HCT116 (cell line): ENCODE results near the gene SH3TC1. TPM values are rescaled to one million over a fixed set of nuclear protein-coding genes. Genes with fewer than 3 reads are reported as not detected.

ENCODE experiments used
- ATAC-seq: fragments of 200-7000 bp; cut with Tn5 transposase; 2 replicates; pipeline ENCODE4 v1.9.1; 2020; ENCODE audit warnings: mild to moderate bottlenecking, moderate library complexity
- BruUV-seq: library from RNA; stranded (reverse); fragments of 400-500 nt; replicated peaks from 2 replicates; lab custom pipeline; 2021; lab: Mats Ljungman, UMichigan
- CTCF ChIA-PET: fragments of 300-600 bp; sonication (Branson Sonifier 250); formaldehyde crosslinking; loops from one replicate; lab custom pipeline; 2021; ENCODE audit warnings: antibody characterized with exemption; lab: Charles Lee
- POLR2A ChIA-PET: fragments of 300-600, 350-600 bp; sonication (Branson Sonifier 250); formaldehyde crosslinking; loops from one replicate; lab custom pipeline; 2021; ENCODE audit warnings: antibody characterized with exemption; lab: Charles Lee
- RAD21 ChIA-PET, 2 experiments: fragments of 300-600 bp; sonication (Branson Sonifier 250); formaldehyde crosslinking; loops; one replicate each; lab custom pipeline; 2023; ENCODE audit warnings: low total read pairs in 2 of 2; ENCODE audit not compliant: uncharacterized antibody in 2 of 2, unreplicated experiment in 2 of 2, low non-redundant PET in 1 of 2; lab: Charles Lee
- DNase-seq: peaks from one replicate; pipeline ENCODE4 v3.0.0-alpha.2; 2010; ENCODE audit warnings: low read depth, low spot score
- H2AFZ ChIP-seq: fragments of 200-600 bp; shearing (Covaris generic), sonication (generic); 2 replicates; pipeline ENCODE4 v1.6.1; 2017; ENCODE audit warnings: low read depth, mixed run types, mixed read lengths, antibody characterized with exemption, low read length; ENCODE audit not compliant: poor library complexity, severe bottlenecking
- H3K27ac ChIP-seq: 2 replicates; pipeline ENCODE4 v1.5.1; 2012; ENCODE audit warnings: low read depth, low read length
- H3K27me3 ChIP-seq: fragments of 200-600 bp; sonication (generic); 2 replicates; pipeline ENCODE4 v1.6.1; 2016; ENCODE audit warnings: mixed run types, low read length, mixed read lengths; ENCODE audit not compliant: insufficient read depth
- H3K36me3 ChIP-seq, 2 experiments: fragments of 200-500 bp in 1 of 2; fragments of 200-600 bp in 1 of 2; sonication (Bioruptor generic) in 1 of 2; sonication (generic) in 1 of 2; 2 replicates each; pipeline versions ENCODE4 v1.5.1 to v1.6.1; 2014 to 2016; ENCODE audit warnings: low read length in 2 of 2, inconsistent platforms in 1 of 2, mixed read lengths in 1 of 2, mixed run types in 1 of 2; ENCODE audit not compliant: insufficient read depth in 2 of 2, control insufficient read depth in 1 of 2
- H3K4me1 ChIP-seq, 2 experiments: fragments of 200-600 bp in 1 of 2; sonication (generic) in 1 of 2; 2 replicates each; pipeline versions ENCODE4 v1.5.1 to v1.6.1; 2012 to 2017; ENCODE audit warnings: low read length in 2 of 2, inconsistent platforms in 1 of 2, mild to moderate bottlenecking in 1 of 2, mixed read lengths in 1 of 2, mixed run types in 1 of 2, moderate library complexity in 1 of 2; ENCODE audit not compliant: insufficient read depth in 2 of 2, control insufficient read depth in 1 of 2
- H3K4me2 ChIP-seq: fragments of 200-600 bp; sonication (generic); 2 replicates; pipeline ENCODE4 v1.6.1; 2017; ENCODE audit warnings: mixed run types, low read length, mixed read lengths
- H3K4me3 ChIP-seq, 2 experiments: fragments of 200-600 bp in 1 of 2; sonication (generic) in 1 of 2; replicated peaks in 1 of 2; 2 replicates each; pipeline ENCODE4 v1.5.1; 2011 to 2016; ENCODE audit warnings: low read length in 2 of 2, control low read depth in 1 of 2, low read depth in 1 of 2, mild to moderate bottlenecking in 1 of 2, mixed read lengths in 1 of 2, mixed run types in 1 of 2
- H3K79me2 ChIP-seq: fragments of 200-600 bp; sonication (generic); 2 replicates; pipeline ENCODE4 v1.6.1; 2017; ENCODE audit warnings: mild to moderate bottlenecking, mixed run types, low read length, moderate library complexity, mixed read lengths; ENCODE audit not compliant: insufficient read depth
- H3K9ac ChIP-seq: fragments of 200-600 bp; sonication (generic); 2 replicates; pipeline ENCODE4 v1.6.1; 2016; ENCODE audit warnings: low read length, mixed read lengths
- H3K9me2 ChIP-seq: fragments of 200-600 bp; sonication (generic), shearing (Covaris generic); 2 replicates; pipeline ENCODE4 v1.6.1; 2017; ENCODE audit warnings: mixed run types, mild to moderate bottlenecking, moderate library complexity; ENCODE audit not compliant: insufficient read depth
- H3K9me3 ChIP-seq, 2 experiments: fragments of 200-500 bp in 1 of 2; fragments of 200-600 bp in 1 of 2; sonication (Bioruptor generic) in 1 of 2; sonication (generic) in 1 of 2; 2 replicates each; pipeline ENCODE4 v1.6.1; 2014 to 2017; ENCODE audit warnings: low read length in 2 of 2, mixed read lengths in 2 of 2, inconsistent platforms in 1 of 2, low read depth in 1 of 2, mild to moderate bottlenecking in 1 of 2, mixed run types in 1 of 2, moderate library complexity in 1 of 2; ENCODE audit not compliant: control insufficient read depth in 1 of 2, insufficient read depth in 1 of 2
- H4K20me1 ChIP-seq: fragments of 200-600 bp; sonication (generic), shearing (Covaris generic); 2 replicates; pipeline ENCODE4 v1.6.1; 2017; ENCODE audit warnings: mixed run types, mild to moderate bottlenecking, moderate library complexity; ENCODE audit not compliant: insufficient read depth
- ATF3 ChIP-seq: IDR thresholded peaks from 2 replicates; pipeline ENCODE4 v1.6.1; 2012
- EZH2 ChIP-seq: fragments of 200-600 bp; sonication (generic); IDR thresholded peaks from 2 replicates; pipeline ENCODE4 v1.6.1; 2017; ENCODE audit warnings: antibody characterized with exemption, mixed run types
- JUND ChIP-seq: IDR thresholded peaks from 2 replicates; pipeline ENCODE4 v1.6.1; 2012
- MAX ChIP-seq: IDR thresholded peaks from 2 replicates; pipeline ENCODE4 v1.6.1; 2012
- POLR2A ChIP-seq: IDR thresholded peaks from 2 replicates; pipeline ENCODE4 v1.7.0; 2011; ENCODE audit warnings: borderline replicate concordance; ENCODE audit not compliant: insufficient read depth, insufficient read length; ENCODE audit errors: extremely low read depth
- RAD21 ChIP-seq: IDR thresholded peaks from 2 replicates; pipeline ENCODE4 v1.6.1; 2012; ENCODE audit warnings: low read depth, mild to moderate bottlenecking
- REST ChIP-seq: IDR thresholded peaks from 2 replicates; pipeline ENCODE4 v1.6.1; 2012; ENCODE audit warnings: low read depth
- intact Hi-C: fragments of 100-400 bp; cut with micrococcal nuclease; formaldehyde crosslinking; loops from 2 replicates; pipeline ENCODE4 v1.10.0; 2022
- total RNA-seq: library from RNA; stranded (reverse); gene quantifications from one replicate; pipeline ENCODE4 v1.2.1, GENCODE V29; 2021; ENCODE audit not compliant: unreplicated experiment
- TF ChIP-seq, protein P1 (sequence below), 3 experiments: fragments of 200-600 bp in 1 of 3; sonication (generic) in 1 of 3; IDR thresholded peaks in 2 of 3; conservative IDR thresholded peaks in 1 of 3; 2 replicates each; pipeline ENCODE4 v1.5.1; 2012 to 2017; ENCODE audit warnings: low read depth in 2 of 3, low read length in 2 of 3, antibody characterized with exemption in 1 of 3, borderline replicate concordance in 1 of 3, control low read depth in 1 of 3, mild to moderate bottlenecking in 1 of 3, mixed read lengths in 1 of 3, mixed run types in 1 of 3, moderate library complexity in 1 of 3; ENCODE audit not compliant: insufficient read depth in 1 of 3

The SH3TC1 gene
- total RNA-seq, 1 experiment from 2014 or later = 12.5 TPM

GRCh38 chr4:8176547-8177399, 22.3 kb upstream of the SH3TC1 start:
- Histone ChIP-seq H3K79me2 (no peaks in the 10 kb centered on the region), H3K4me1 (peaks cover 0 to 18% of the 10 kb centered on the region in 2 experiments; a peak in 1 of 4 replicates), H3K9ac (no peak overlapping the region), H3K27ac (no peak overlapping the region), H3K4me3 (no peak overlapping the region), H3K27me3 (0 out of 2 replicates have a peak, but pooled peaks cover 3% of the 10 kb centered on the region), H3K36me3 (no peaks in the 10 kb centered on the region), H3K4me2 (peak overlapping the region; percentile 17), H3K9me2 (no peaks in the 10 kb centered on the region), H3K9me3 (no peaks in the 10 kb centered on the region), H2AFZ (peak overlapping the region; percentile 39), H4K20me1 (no peaks in the 10 kb centered on the region)
- ChIA-PET POLR2A (interaction anchor here (1.1 to 1.8 kb wide), 2 partner anchors 15 to 18 kb away, joined by 4 to 5 read pairs; partner anchors contain the start of gene ABLIM2), CTCF (interaction anchor here (0.6 to 1.9 kb wide), 19 partner anchors 9 to 234 kb away, joined by 3 to 36 read pairs (median 6); partner anchors contain the start of genes ABLIM2 and SH3TC1), RAD21 (interaction anchor here (0.6 to 1.5 kb wide), 10 partner anchors 10 to 234 kb away, joined by 3 to 8 read pairs (median 3); partner anchors contain the start of gene SH3TC1 (in 2 of the 2))
- intact Hi-C loops = loop anchor here (1.0 to 2.0 kb wide), 3 partner anchors 16 to 226 kb away; no protein-coding TSS in a partner anchor
- peak; percentile 96 for ATAC-seq
- DNase-seq = peak; percentile 19
- BruUV-seq = no TSS peak
- TF ChIP-seq RAD21 (peak; percentile 97), JUND (no peak), MAX (no peak), ATF3 (no peak), EZH2 (no peak), REST (no peak), POLR2A (no peak)
- TF ChIP-seq, protein P1, sequence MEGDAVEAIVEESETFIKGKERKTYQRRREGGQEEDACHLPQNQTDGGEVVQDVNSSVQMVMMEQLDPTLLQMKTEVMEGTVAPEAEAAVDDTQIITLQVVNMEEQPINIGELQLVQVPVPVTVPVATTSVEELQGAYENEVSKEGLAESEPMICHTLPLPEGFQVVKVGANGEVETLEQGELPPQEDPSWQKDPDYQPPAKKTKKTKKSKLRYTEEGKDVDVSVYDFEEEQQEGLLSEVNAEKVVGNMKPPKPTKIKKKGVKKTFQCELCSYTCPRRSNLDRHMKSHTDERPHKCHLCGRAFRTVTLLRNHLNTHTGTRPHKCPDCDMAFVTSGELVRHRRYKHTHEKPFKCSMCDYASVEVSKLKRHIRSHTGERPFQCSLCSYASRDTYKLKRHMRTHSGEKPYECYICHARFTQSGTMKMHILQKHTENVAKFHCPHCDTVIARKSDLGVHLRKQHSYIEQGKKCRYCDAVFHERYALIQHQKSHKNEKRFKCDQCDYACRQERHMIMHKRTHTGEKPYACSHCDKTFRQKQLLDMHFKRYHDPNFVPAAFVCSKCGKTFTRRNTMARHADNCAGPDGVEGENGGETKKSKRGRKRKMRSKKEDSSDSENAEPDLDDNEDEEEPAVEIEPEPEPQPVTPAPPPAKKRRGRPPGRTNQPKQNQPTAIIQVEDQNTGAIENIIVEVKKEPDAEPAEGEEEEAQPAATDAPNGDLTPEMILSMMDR (IDR thresholded peaks at IDR 0.05 in 2 of 3, conservative IDR thresholded peaks at IDR 0.05 in 1 of 3; ENCODE audit: borderline replicate concordance in 1 of 3, insufficient read depth in 1 of 3, low read depth in 2 of 3, low read length in 2 of 3) = peak; percentile 84 to 89 (median 88)
